Erythroblast (primary cell): ENCODE data around the gene AOPEP.

Source experiments
- GATA1 ChIP-seq: IDR thresholded peaks from 2 replicates; pipeline ENCODE4 v1.6.1; 2011; ENCODE audit warnings: low read depth, mild to moderate bottlenecking, control low read depth, low read length, moderate library complexity
- POLR2A ChIP-seq: IDR thresholded peaks from 2 replicates; pipeline ENCODE4 v1.6.1; 2011; ENCODE audit warnings: mild to moderate bottlenecking, low read length

DNA sequence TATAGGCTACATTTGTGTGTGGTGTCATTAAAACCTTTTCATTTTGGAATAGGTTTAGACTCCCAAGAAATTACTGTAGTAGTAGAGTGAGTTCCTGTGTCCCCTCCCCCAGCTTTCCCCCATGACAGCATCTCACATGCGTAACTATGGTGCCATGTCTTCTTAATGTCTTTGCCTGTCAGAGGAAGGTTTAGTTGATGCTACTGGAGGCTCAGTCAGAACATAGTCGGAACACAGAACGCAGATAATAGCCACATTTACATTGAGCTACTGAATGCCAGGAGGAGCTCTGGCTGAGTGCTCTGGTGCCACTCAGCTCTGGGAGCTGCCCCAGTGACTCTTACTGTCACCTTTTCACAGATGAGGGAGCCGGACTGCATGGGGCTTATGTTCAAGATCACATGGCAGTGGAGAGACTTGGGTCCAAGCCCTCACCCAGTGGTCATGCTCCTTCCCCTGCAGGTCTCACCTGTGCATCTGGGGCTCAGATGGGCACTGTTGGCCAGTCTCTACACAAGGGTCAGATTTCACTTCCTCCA, 223.6 kb downstream of the AOPEP start:
- no peak for TF ChIP-seq POLR2A
- TF ChIP-seq GATA1: no peak
